ENCODE measurements around the gene ULK4.

DNA sequence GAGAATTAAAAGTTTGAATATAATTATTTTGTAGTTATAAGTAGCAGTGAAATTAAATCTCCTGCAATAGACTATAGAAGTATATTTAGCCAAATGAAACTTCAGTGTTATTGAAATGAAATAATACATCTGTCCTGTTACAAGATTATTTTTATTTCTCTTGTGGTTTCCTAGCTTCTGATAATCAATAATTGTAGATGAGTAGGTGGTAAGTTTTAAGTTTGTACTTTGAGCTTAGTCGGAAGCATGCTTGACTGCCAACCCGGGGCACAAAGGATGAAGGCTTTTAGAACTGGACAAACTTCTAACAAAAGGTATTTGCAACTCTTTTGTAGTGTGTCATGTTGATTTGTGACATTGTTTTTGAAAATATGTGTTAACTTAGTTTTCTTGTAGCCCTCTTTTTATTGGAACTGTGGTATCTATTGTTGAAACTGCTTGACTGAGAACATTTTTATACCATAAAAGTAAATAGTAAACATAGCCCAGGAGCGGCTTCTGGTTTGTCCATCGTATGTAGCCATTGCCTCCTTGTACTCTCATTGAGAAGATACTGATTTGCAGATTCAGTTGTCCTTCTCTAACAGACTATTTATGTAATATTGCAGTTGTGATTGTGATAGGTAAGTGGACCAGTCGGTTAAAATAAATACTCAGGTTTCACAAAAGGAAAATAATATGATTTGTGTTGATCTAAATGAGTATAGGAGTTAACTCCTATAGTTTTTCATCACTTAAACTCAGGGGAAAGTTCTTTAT, 759.6 kb downstream of the ULK4 start:
- TF ChIP-seq NFRKB (IDR thresholded peaks at IDR 0.05) (no peak), SP1 (IDR thresholded peaks at IDR 0.05) (no peak)
